Mesenchymal stem cell (in vitro differentiated cells and primary cell): Measurements from ENCODE around the gene PRPS1L1. TPM values are rescaled to one million over a fixed set of nuclear protein-coding genes. Genes with fewer than 3 reads are reported as not detected.

ENCODE experiments used
- DNase-seq: peaks from one replicate; pipeline ENCODE4 v3.0.0-alpha.2; 2013
- H2AFZ ChIP-seq: one replicate; pipeline ENCODE4 v1.6.1; 2013; ENCODE audit warnings: low read depth, mild to moderate bottlenecking, control low read depth, inconsistent platforms, low read length, moderate library complexity
- H2AK5ac ChIP-seq: 2 replicates; pipeline ENCODE4 v1.6.1; 2013; ENCODE audit warnings: low read length, moderate library complexity, mild to moderate bottlenecking, inconsistent platforms; ENCODE audit not compliant: severe bottlenecking
- H2BK120ac ChIP-seq: one replicate; pipeline ENCODE4 v1.6.1; 2013; ENCODE audit warnings: low read depth, mild to moderate bottlenecking, inconsistent platforms, low read length, moderate library complexity
- H2BK12ac ChIP-seq, 2 experiments: one replicate each; pipeline ENCODE4 v1.6.1; 2013; ENCODE audit warnings: inconsistent platforms in 2 of 2, low read length in 2 of 2, mild to moderate bottlenecking in 2 of 2, moderate library complexity in 2 of 2, control low read depth in 1 of 2
- H2BK15ac ChIP-seq: one replicate; pipeline ENCODE4 v1.6.1; 2013; ENCODE audit warnings: mild to moderate bottlenecking, low read depth, inconsistent platforms; ENCODE audit not compliant: poor library complexity, severe bottlenecking
- H2BK5ac ChIP-seq: 2 replicates; pipeline ENCODE4 v1.6.1; 2013; ENCODE audit warnings: low read depth, mild to moderate bottlenecking, low read length, control low read depth, inconsistent platforms; ENCODE audit not compliant: poor library complexity, severe bottlenecking
- H3K14ac ChIP-seq, 2 experiments: one replicate each; pipeline ENCODE4 v1.6.1; 2013; ENCODE audit warnings: inconsistent platforms in 2 of 2, low read length in 2 of 2, control low read depth in 1 of 2, mild to moderate bottlenecking in 1 of 2, moderate library complexity in 1 of 2
- H3K18ac ChIP-seq, 2 experiments: one replicate each; pipeline ENCODE4 v1.6.1; 2013; ENCODE audit warnings: inconsistent platforms in 2 of 2, low read length in 2 of 2, control low read depth in 1 of 2, low read depth in 1 of 2, mild to moderate bottlenecking in 1 of 2
- H3K23ac ChIP-seq, 2 experiments: one replicate each; pipeline ENCODE4 v1.6.1; 2013; ENCODE audit warnings: inconsistent platforms in 2 of 2, low read length in 2 of 2, mild to moderate bottlenecking in 2 of 2, moderate library complexity in 2 of 2, control low read depth in 1 of 2
- H3K27ac ChIP-seq: 2 replicates; pipeline ENCODE4 v1.5.1; 2013; ENCODE audit warnings: mild to moderate bottlenecking, moderate library complexity, low read length, control low read depth, inconsistent platforms; ENCODE audit not compliant: poor library complexity, severe bottlenecking
- H3K27me3 ChIP-seq, 2 experiments: 2 replicates each; pipeline versions ENCODE4 v1.6.1 to v1.7.0; 2013; ENCODE audit warnings: low read length in 2 of 2, mild to moderate bottlenecking in 2 of 2, moderate library complexity in 2 of 2, control low read depth in 1 of 2, inconsistent platforms in 1 of 2; ENCODE audit not compliant: control insufficient read depth in 1 of 2, insufficient read depth in 1 of 2
- H3K36me3 ChIP-seq, 2 experiments: 2 replicates each; pipeline versions ENCODE4 v1.6.1 to v1.7.0; 2013; ENCODE audit warnings: low read length in 2 of 2, control low read depth in 1 of 2, inconsistent platforms in 1 of 2, low read depth in 1 of 2, mild to moderate bottlenecking in 1 of 2; ENCODE audit not compliant: insufficient read depth in 2 of 2, control insufficient read depth in 1 of 2
- H3K4ac ChIP-seq, 2 experiments: one replicate each; pipeline ENCODE4 v1.6.1; 2013; ENCODE audit warnings: inconsistent platforms in 2 of 2, low read length in 2 of 2, mild to moderate bottlenecking in 2 of 2, moderate library complexity in 2 of 2, control low read depth in 1 of 2, low read depth in 1 of 2
- H3K4me1 ChIP-seq: 2 replicates; pipeline ENCODE4 v1.6.1; 2013; ENCODE audit warnings: low read depth, low read length, control low read depth; ENCODE audit not compliant: control insufficient read depth, insufficient read depth
- H3K4me2 ChIP-seq: 2 replicates; pipeline ENCODE4 v1.6.1; 2013; ENCODE audit warnings: low read length, mild to moderate bottlenecking, inconsistent platforms; ENCODE audit not compliant: poor library complexity, severe bottlenecking
- H3K4me3 ChIP-seq, 2 experiments: 2 replicates each; pipeline versions ENCODE4 v1.5.1 to v1.7.0; 2013; ENCODE audit warnings: low read length in 2 of 2, mild to moderate bottlenecking in 2 of 2, control low read depth in 1 of 2, low read depth in 1 of 2; ENCODE audit not compliant: insufficient read depth in 1 of 2
- H3K79me1 ChIP-seq: replicated peaks from 2 replicates; pipeline ENCODE4 v1.6.1; 2013; ENCODE audit warnings: mild to moderate bottlenecking, control low read depth, low read length, inconsistent platforms; ENCODE audit not compliant: poor library complexity, severe bottlenecking
- H3K9ac ChIP-seq: 2 replicates; pipeline ENCODE4 v1.7.0; 2013; ENCODE audit warnings: mild to moderate bottlenecking, low read length, moderate library complexity
- H3K9me3 ChIP-seq: 2 replicates; pipeline ENCODE4 v1.7.0; 2013; ENCODE audit warnings: mild to moderate bottlenecking, low read length; ENCODE audit not compliant: control insufficient read depth
- H4K8ac ChIP-seq: one replicate; pipeline ENCODE4 v1.6.1; 2013; ENCODE audit warnings: inconsistent platforms, mild to moderate bottlenecking, low read length, moderate library complexity
- H4K91ac ChIP-seq: one replicate; pipeline ENCODE4 v1.6.1; 2013; ENCODE audit warnings: mild to moderate bottlenecking, low read length, inconsistent platforms
- WGBS: methylation state at CpG from one replicate; pipeline ENCODE4 v1.1.7; 2013; ENCODE audit warnings: mixed read lengths; 5-methylcytosine and 5-hydroxymethylcytosine counted together
- polyA plus RNA-seq, 2 experiments: library from polyadenylated mRNA; stranded (reverse); fragments of 200-250 nt; gene quantifications; one replicate each; pipeline ENCODE4 v1.2.3, GENCODE V29; 2013

PRPS1L1 gene
- polyA plus RNA-seq (2013, experiment 1 of 2): not detected
- polyA plus RNA-seq (2013, experiment 2 of 2): not detected

DNA sequence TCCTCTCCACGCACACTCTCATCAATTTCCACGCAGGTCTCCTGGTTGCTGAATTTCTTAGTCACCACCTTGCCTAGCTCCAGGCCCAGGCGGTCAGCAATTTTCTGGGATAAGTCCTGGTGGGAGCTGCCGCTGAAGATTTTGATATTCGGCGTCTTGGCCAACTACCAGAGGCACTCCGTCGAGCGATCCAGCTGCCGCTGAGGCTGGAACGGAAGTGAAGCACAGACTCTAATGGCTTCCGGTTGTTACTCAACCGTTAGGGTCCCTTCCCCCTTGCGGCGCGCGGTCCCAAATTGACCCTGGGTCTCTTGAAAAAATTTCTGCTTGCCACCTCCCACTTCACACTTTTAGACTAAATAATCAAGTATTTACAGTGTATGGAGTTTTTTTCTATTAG lies at the start of gene PRPS1L1:
Gene PRPS1L1, minus strand, starts transcription at position 219 of the 400 bp plus-strand sequence.
- Histone ChIP-seq H3K27me3 (no peaks in the 10 kb centered on the region), H4K8ac (peak within 1 kb of the TSS; percentile 48), H4K91ac (no peak within 1 kb of the TSS), H3K79me1 (no peaks in the 10 kb centered on the region), H3K14ac (no peak within 1 kb of the TSS), H2BK5ac (no peak within 1 kb of the TSS), H3K9ac (no peak within 1 kb of the TSS), H3K4me2 (no peak within 1 kb of the TSS), H3K4ac (no peak within 1 kb of the TSS), H3K18ac (no peak within 1 kb of the TSS), H3K4me3 (no peak within 1 kb of the TSS), H2BK12ac (no peak within 1 kb of the TSS), H2AFZ (no peak within 1 kb of the TSS), H3K36me3 (no peaks in the 10 kb centered on the region), H3K27ac (no peak within 1 kb of the TSS), H3K9me3 (no peaks in the 10 kb centered on the region), H2AK5ac (no peak within 1 kb of the TSS), H3K23ac (no peak within 1 kb of the TSS), H2BK15ac (no peak within 1 kb of the TSS), H3K4me1 (no peaks in the 10 kb centered on the region), H2BK120ac (no peak within 1 kb of the TSS)
- WGBS: 98% methylated on average over 15 of the region's 17 CpGs
- DNase-seq: no peak

DNA sequence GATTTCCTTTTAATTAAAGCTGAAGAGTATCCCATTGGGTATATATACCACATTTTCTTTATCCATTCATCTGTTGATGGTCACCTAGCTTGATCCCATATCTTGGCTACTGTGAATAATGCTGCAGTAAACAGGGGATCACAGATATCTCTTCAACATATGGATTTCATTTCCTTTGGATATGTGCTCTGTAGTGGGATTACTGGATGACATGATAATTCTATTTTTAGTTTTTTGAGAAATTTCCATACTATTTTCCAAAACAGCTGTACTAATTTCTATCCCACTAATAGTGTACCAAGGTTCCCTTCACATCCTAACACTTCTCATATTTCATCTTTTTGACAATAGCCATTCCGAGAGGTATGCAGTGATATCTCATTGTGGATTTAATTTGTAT lies 48.8 kb upstream of the PRPS1L1 start:
- Histone ChIP-seq H3K27ac (no peak overlapping the region), H4K8ac (no peak overlapping the region), H2AFZ (no peak overlapping the region), H3K9ac (no peak overlapping the region), H3K27me3 (no peaks in the 10 kb centered on the region), H3K4me3 (no peak overlapping the region), H3K18ac (no peak overlapping the region), H3K14ac (no peak overlapping the region), H2BK120ac (no peak overlapping the region), H3K4ac (no peak overlapping the region), H2BK15ac (no peak overlapping the region), H2BK5ac (no peak overlapping the region), H3K23ac (no peak overlapping the region), H3K4me1 (no peaks in the 10 kb centered on the region), H2AK5ac (no peak overlapping the region), H4K91ac (no peak overlapping the region), H2BK12ac (no peak overlapping the region), H3K79me1 (no peaks in the 10 kb centered on the region), H3K4me2 (no peak overlapping the region), H3K9me3 (peaks cover 12% of the 10 kb centered on the region), H3K36me3 (no peaks in the 10 kb centered on the region)
- 100% methylated on average over 1 of the region's 1 CpG for WGBS
- DNase-seq: no peak

- Histone ChIP-seq H3K9me3 (no peaks in the 10 kb centered on the region), H3K36me3 (no peaks in the 10 kb centered on the region), H3K4ac (no peak overlapping the region), H3K79me1 (no peaks in the 10 kb centered on the region), H4K8ac (no peak overlapping the region), H3K18ac (no peak overlapping the region), H3K23ac (no peak overlapping the region), H3K14ac (no peak overlapping the region), H2AK5ac (no peak overlapping the region), H3K27me3 (no peaks in the 10 kb centered on the region), H2BK120ac (no peak overlapping the region), H2AFZ (no peak overlapping the region), H2BK5ac (no peak overlapping the region), H3K4me2 (no peak overlapping the region), H3K4me3 (no peak overlapping the region), H3K9ac (no peak overlapping the region), H3K4me1 (no peaks in the 10 kb centered on the region), H2BK12ac (no peak overlapping the region), H4K91ac (no peak overlapping the region), H2BK15ac (no peak overlapping the region), H3K27ac (no peak overlapping the region)
- no peak for DNase-seq
- 99% methylated on average over 3 of the region's 3 CpGs for WGBS
These were observed 41.1 kb upstream of the PRPS1L1 start for GRCh38 chr7:18068745-18069144.

GRCh38 chr7:18064242-18064838 lies 36.7 kb upstream of the PRPS1L1 start:
- H3K27me3 ChIP-seq: no peaks in the 10 kb centered on the region
- no peak overlapping the region for H2BK15ac ChIP-seq
- no peaks in the 10 kb centered on the region for H3K36me3 ChIP-seq
- H3K4me3 ChIP-seq: no peak overlapping the region
- no peak overlapping the region for H3K18ac ChIP-seq
- WGBS: 93% methylated on average over 4 of the region's 6 CpGs
- H2BK12ac ChIP-seq: no peak overlapping the region
- H2BK120ac ChIP-seq: no peak overlapping the region
- peak; percentile 20 for DNase-seq
- no peaks in the 10 kb centered on the region for H3K9me3 ChIP-seq
- no peak overlapping the region for H3K27ac ChIP-seq
- no peak overlapping the region for H3K14ac ChIP-seq
- no peaks in the 10 kb centered on the region for H3K4me1 ChIP-seq
- no peak overlapping the region for H3K9ac ChIP-seq
- no peak overlapping the region for H3K23ac ChIP-seq
- no peak overlapping the region for H2AK5ac ChIP-seq
- no peak overlapping the region for H2AFZ ChIP-seq
- H3K4ac ChIP-seq: no peak overlapping the region
- H3K79me1 ChIP-seq: no peaks in the 10 kb centered on the region
- H2BK5ac ChIP-seq: no peak overlapping the region
- H4K91ac ChIP-seq: no peak overlapping the region
- H3K4me2 ChIP-seq: no peak overlapping the region
- no peak overlapping the region for H4K8ac ChIP-seq
